Measurements from ENCODE around the gene HMOX1. TPM values are rescaled to one million over a fixed set of nuclear protein-coding genes. Genes with fewer than 3 reads are reported as not detected.
A peak's percentile ranks its signal among the peaks of the same experiment; 100 is the strongest.

The HMOX1 gene
- polyA plus RNA-seq, 1 donor from 2014 or later, result not detected

GRCh38 chr22:35399114-35399677 is 18.3 kb downstream of the HMOX1 start:
- Histone ChIP-seq H3K4me3 (ENCODE audit: low read length) (peak overlapping the region; percentile 93), H3K27me3 (ENCODE audit: insufficient read depth, low read depth, low read length) (no peaks in the 10 kb centered on the region), H3K9me3 (ENCODE audit: low read length) (no peaks in the 10 kb centered on the region), H3K79me2 (replicated peaks; ENCODE audit: insufficient read depth, low read length) (no peaks in the 10 kb centered on the region), H3K36me3 (ENCODE audit: insufficient read depth, low read length) (no peaks in the 10 kb centered on the region), H3K9me2 (ENCODE audit: insufficient read depth, low read length) (no peaks in the 10 kb centered on the region), H2AFZ (ENCODE audit: low read depth, low read length) (peak overlapping the region; percentile 93), H3K9ac (ENCODE audit: low read length) (peak overlapping the region; percentile 37), H4K20me1 (ENCODE audit: insufficient read depth) (no peaks in the 10 kb centered on the region), H3K4me2 (ENCODE audit: low read length) (no peak overlapping the region), H3K27ac (ENCODE audit: low read length) (no peak overlapping the region), H3F3A (ENCODE audit: insufficient read depth, low read length, poor library complexity, severe bottlenecking) (no peaks in the 10 kb centered on the region)
- TF ChIP-seq POLR2AphosphoS5 (IDR thresholded peaks at IDR 0.05) (no peak), SMC3 (conservative IDR thresholded peaks at IDR 0.05; ENCODE audit: poor library complexity) (no peak), EZH2 (IDR thresholded peaks at IDR 0.05; ENCODE audit: borderline replicate concordance, insufficient read depth, low read length, poor library complexity, severe bottlenecking) (no peak), MXI1 (conservative IDR thresholded peaks at IDR 0.05; ENCODE audit: poor library complexity, severe bottlenecking) (no peak), EP300 (conservative IDR thresholded peaks at IDR 0.05; ENCODE audit: poor library complexity, severe bottlenecking) (no peak), TAF1 (IDR thresholded peaks at IDR 0.05; ENCODE audit: low read depth) (no peak), RAD21 (conservative IDR thresholded peaks at IDR 0.05) (no peak)
- TF ChIP-seq, protein P1, sequence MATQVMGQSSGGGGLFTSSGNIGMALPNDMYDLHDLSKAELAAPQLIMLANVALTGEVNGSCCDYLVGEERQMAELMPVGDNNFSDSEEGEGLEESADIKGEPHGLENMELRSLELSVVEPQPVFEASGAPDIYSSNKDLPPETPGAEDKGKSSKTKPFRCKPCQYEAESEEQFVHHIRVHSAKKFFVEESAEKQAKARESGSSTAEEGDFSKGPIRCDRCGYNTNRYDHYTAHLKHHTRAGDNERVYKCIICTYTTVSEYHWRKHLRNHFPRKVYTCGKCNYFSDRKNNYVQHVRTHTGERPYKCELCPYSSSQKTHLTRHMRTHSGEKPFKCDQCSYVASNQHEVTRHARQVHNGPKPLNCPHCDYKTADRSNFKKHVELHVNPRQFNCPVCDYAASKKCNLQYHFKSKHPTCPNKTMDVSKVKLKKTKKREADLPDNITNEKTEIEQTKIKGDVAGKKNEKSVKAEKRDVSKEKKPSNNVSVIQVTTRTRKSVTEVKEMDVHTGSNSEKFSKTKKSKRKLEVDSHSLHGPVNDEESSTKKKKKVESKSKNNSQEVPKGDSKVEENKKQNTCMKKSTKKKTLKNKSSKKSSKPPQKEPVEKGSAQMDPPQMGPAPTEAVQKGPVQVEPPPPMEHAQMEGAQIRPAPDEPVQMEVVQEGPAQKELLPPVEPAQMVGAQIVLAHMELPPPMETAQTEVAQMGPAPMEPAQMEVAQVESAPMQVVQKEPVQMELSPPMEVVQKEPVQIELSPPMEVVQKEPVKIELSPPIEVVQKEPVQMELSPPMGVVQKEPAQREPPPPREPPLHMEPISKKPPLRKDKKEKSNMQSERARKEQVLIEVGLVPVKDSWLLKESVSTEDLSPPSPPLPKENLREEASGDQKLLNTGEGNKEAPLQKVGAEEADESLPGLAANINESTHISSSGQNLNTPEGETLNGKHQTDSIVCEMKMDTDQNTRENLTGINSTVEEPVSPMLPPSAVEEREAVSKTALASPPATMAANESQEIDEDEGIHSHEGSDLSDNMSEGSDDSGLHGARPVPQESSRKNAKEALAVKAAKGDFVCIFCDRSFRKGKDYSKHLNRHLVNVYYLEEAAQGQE (IDR thresholded peaks at IDR 0.05; ENCODE audit: borderline replicate concordance), result no peak

GRCh38 chr22:35399678-35400500 is 19.0 kb downstream of the HMOX1 start, which contains the start of gene MCM5:
Gene MCM5 (plus strand): TSS chr22:35400140. CDS start chr22:35400439, 299 bp downstream.
- Histone ChIP-seq H3F3A (ENCODE audit: insufficient read depth, low read length, poor library complexity, severe bottlenecking) (no peaks in the 10 kb centered on the region), H3K27ac (ENCODE audit: low read length) (no peak within 1 kb of the TSS), H3K9me3 (ENCODE audit: low read length) (no peaks in the 10 kb centered on the region), H3K79me2 (replicated peaks; ENCODE audit: insufficient read depth, low read length) (no peaks in the 10 kb centered on the region), H3K9me2 (ENCODE audit: insufficient read depth, low read length) (no peaks in the 10 kb centered on the region), H3K4me2 (ENCODE audit: low read length) (peak within 1 kb of the TSS; percentile 44), H3K27me3 (ENCODE audit: insufficient read depth, low read depth, low read length) (no peaks in the 10 kb centered on the region), H2AFZ (ENCODE audit: low read depth, low read length) (peak within 1 kb of the TSS; percentile 96), H3K4me3 (ENCODE audit: low read length) (peak within 1 kb of the TSS; percentile 93), H3K36me3 (ENCODE audit: insufficient read depth, low read length) (no peaks in the 10 kb centered on the region), H3K9ac (ENCODE audit: low read length) (peak within 1 kb of the TSS; percentile 45), H4K20me1 (ENCODE audit: insufficient read depth) (no peaks in the 10 kb centered on the region)
- TF ChIP-seq EP300 (conservative IDR thresholded peaks at IDR 0.05; ENCODE audit: poor library complexity, severe bottlenecking), result peak; percentile 2
- no peak for TF ChIP-seq RAD21 (conservative IDR thresholded peaks at IDR 0.05)
- peak; percentile 36 for TF ChIP-seq POLR2AphosphoS5 (IDR thresholded peaks at IDR 0.05)
- TF ChIP-seq, protein P2, sequence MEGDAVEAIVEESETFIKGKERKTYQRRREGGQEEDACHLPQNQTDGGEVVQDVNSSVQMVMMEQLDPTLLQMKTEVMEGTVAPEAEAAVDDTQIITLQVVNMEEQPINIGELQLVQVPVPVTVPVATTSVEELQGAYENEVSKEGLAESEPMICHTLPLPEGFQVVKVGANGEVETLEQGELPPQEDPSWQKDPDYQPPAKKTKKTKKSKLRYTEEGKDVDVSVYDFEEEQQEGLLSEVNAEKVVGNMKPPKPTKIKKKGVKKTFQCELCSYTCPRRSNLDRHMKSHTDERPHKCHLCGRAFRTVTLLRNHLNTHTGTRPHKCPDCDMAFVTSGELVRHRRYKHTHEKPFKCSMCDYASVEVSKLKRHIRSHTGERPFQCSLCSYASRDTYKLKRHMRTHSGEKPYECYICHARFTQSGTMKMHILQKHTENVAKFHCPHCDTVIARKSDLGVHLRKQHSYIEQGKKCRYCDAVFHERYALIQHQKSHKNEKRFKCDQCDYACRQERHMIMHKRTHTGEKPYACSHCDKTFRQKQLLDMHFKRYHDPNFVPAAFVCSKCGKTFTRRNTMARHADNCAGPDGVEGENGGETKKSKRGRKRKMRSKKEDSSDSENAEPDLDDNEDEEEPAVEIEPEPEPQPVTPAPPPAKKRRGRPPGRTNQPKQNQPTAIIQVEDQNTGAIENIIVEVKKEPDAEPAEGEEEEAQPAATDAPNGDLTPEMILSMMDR (IDR thresholded peaks at IDR 0.05; ENCODE audit: poor library complexity, severe bottlenecking), result no peak
- no peak for TF ChIP-seq SMC3 (conservative IDR thresholded peaks at IDR 0.05; ENCODE audit: poor library complexity)
- no peak for TF ChIP-seq TAF1 (IDR thresholded peaks at IDR 0.05; ENCODE audit: low read depth)
- TF ChIP-seq, protein P1 (IDR thresholded peaks at IDR 0.05; ENCODE audit: borderline replicate concordance), result no peak
- peak; percentile 95 for TF ChIP-seq MXI1 (conservative IDR thresholded peaks at IDR 0.05; ENCODE audit: poor library complexity, severe bottlenecking)
- TF ChIP-seq EZH2 (IDR thresholded peaks at IDR 0.05; ENCODE audit: borderline replicate concordance, insufficient read depth, low read length, poor library complexity, severe bottlenecking), result no peak
